OCI-LY1 (cell line): Measurements from ENCODE around the gene PRKCE.

Source experiments
- H2AFZ ChIP-seq: fragments of 200-600 bp; sonication (generic), shearing (Covaris generic); 2 replicates; pipeline ENCODE4 v1.6.0; 2014; ENCODE audit warnings: antibody characterized with exemption, mild to moderate bottlenecking, low read length
- H3F3A ChIP-seq: fragments of 200-600 bp; sonication (generic), shearing (Covaris generic); 2 replicates; pipeline ENCODE4 v1.6.0; 2014; ENCODE audit warnings: mild to moderate bottlenecking, antibody characterized with exemption, low read length, moderate library complexity; ENCODE audit not compliant: insufficient read depth
- H3K27ac ChIP-seq: fragments of 200-600 bp; sonication (generic); 2 replicates; pipeline ENCODE4 v1.5.1; 2014; ENCODE audit warnings: low read length, mixed run types, mild to moderate bottlenecking, low read depth; ENCODE audit not compliant: poor library complexity, severe bottlenecking
- H3K27me3 ChIP-seq: fragments of 200-600 bp; sonication (generic); 2 replicates; pipeline ENCODE4 v1.6.0; 2014; ENCODE audit warnings: antibody characterized with exemption, mild to moderate bottlenecking, low read length, moderate library complexity; ENCODE audit not compliant: insufficient read depth
- H3K36me3 ChIP-seq: fragments of 200-600 bp; sonication (generic); 2 replicates; pipeline ENCODE4 v1.6.1; 2014; ENCODE audit warnings: mild to moderate bottlenecking, antibody characterized with exemption, low read length, moderate library complexity, mixed read lengths; ENCODE audit not compliant: insufficient read depth
- H3K4me1 ChIP-seq: fragments of 200-600 bp; sonication (generic); 2 replicates; pipeline ENCODE4 v1.5.1; 2014; ENCODE audit warnings: mild to moderate bottlenecking, low read length, moderate library complexity; ENCODE audit not compliant: insufficient read depth, severe bottlenecking
- H3K4me2 ChIP-seq: fragments of 200-600 bp; sonication (generic), shearing (Covaris generic); 2 replicates; pipeline ENCODE4 v1.6.1; 2014; ENCODE audit warnings: low read length
- H3K4me3 ChIP-seq: fragments of 200-600 bp; sonication (generic); 2 replicates; pipeline ENCODE4 v1.5.1; 2014; ENCODE audit warnings: low read length, low read depth, mild to moderate bottlenecking, mixed read lengths; ENCODE audit not compliant: poor library complexity, severe bottlenecking
- H3K79me2 ChIP-seq: fragments of 200-600 bp; shearing (Covaris generic); 2 replicates; pipeline ENCODE4 v1.6.1; 2016; ENCODE audit warnings: mixed run types, low read length, mixed read lengths; ENCODE audit not compliant: insufficient read depth
- H3K9ac ChIP-seq: fragments of 200-600 bp; sonication (generic), shearing (Covaris generic); 2 replicates; pipeline ENCODE4 v1.6.1; 2014; ENCODE audit warnings: mild to moderate bottlenecking, low read length, mixed read lengths
- H3K9me2 ChIP-seq: fragments of 200-600 bp; sonication (generic), shearing (Covaris generic); 2 replicates; pipeline ENCODE4 v1.6.1; 2014; ENCODE audit warnings: low read depth, mild to moderate bottlenecking, low read length, mixed read lengths
- H3K9me3 ChIP-seq: fragments of 200-600 bp; shearing (Covaris generic); 2 replicates; pipeline ENCODE4 v1.6.1; 2014; ENCODE audit warnings: low read length, mixed read lengths
- H4K20me1 ChIP-seq: fragments of 200-600 bp; sonication (generic), shearing (Covaris generic); 2 replicates; pipeline ENCODE4 v1.6.0; 2016; ENCODE audit warnings: mild to moderate bottlenecking, low read length; ENCODE audit not compliant: insufficient read depth
- EZH2 ChIP-seq: fragments of 200-600 bp; sonication (generic), shearing (Covaris generic); IDR thresholded peaks from 2 replicates; pipeline ENCODE4 v1.8.0; 2017; ENCODE audit warnings: borderline replicate concordance, mixed run types, mild to moderate bottlenecking, antibody characterized with exemption, low read length, moderate library complexity, mixed read lengths
- TF ChIP-seq, protein P1 (sequence below): fragments of 200-600 bp; sonication (generic), shearing (Covaris generic); IDR thresholded peaks from 2 replicates; pipeline ENCODE4 v1.5.1; 2017; ENCODE audit warnings: mild to moderate bottlenecking, antibody characterized with exemption, low read length, moderate library complexity, mixed read lengths

Gene PRKCE

DNA sequence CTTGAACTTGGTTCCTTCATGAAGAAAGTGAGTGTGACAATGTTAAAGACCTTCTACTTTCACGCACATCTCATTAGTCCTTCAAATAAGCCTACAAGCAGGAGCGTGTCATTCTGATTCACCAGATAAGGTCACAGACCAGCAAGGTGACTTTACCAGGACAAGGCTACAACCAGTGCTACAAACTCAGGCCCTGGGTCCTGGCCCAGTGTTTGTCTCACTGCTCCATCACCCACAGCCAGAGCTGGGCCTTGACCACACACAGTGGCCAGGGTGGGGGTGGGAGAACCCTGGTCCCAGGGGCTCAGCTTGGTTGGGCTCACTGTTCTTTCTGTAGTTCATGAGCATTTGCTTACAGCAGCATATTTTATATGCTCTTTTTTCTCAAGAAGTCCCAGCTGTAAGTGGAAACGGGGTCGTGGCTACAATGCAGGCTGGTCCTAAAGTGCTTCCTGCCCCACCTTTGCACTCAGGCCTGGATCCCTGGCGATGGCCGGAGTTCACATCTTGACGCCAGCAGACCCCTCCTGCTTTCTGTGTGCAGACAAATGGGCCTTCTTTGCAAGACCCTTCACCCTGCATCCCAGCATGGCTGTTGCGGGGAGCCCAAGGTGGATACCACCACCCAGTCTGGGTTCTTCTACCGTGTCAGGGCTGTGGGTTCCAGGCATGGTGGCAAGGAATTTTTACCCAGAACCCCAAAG is 492.1 kb downstream of the PRKCE start:
- Histone ChIP-seq H4K20me1 (no peaks in the 10 kb centered on the region), H3K4me2 (no peak overlapping the region), H3K9me3 (no peaks in the 10 kb centered on the region), H3K9me2 (no peaks in the 10 kb centered on the region), H3K27me3 (no peaks in the 10 kb centered on the region), H3K27ac (no peak overlapping the region), H3K9ac (no peak overlapping the region), H3K79me2 (no peaks in the 10 kb centered on the region), H2AFZ (no peak overlapping the region), H3K36me3 (no peaks in the 10 kb centered on the region), H3K4me1 (no peaks in the 10 kb centered on the region), H3K4me3 (no peak overlapping the region), H3F3A (no peaks in the 10 kb centered on the region)
- TF ChIP-seq EZH2: no peak
- TF ChIP-seq, protein P1, sequence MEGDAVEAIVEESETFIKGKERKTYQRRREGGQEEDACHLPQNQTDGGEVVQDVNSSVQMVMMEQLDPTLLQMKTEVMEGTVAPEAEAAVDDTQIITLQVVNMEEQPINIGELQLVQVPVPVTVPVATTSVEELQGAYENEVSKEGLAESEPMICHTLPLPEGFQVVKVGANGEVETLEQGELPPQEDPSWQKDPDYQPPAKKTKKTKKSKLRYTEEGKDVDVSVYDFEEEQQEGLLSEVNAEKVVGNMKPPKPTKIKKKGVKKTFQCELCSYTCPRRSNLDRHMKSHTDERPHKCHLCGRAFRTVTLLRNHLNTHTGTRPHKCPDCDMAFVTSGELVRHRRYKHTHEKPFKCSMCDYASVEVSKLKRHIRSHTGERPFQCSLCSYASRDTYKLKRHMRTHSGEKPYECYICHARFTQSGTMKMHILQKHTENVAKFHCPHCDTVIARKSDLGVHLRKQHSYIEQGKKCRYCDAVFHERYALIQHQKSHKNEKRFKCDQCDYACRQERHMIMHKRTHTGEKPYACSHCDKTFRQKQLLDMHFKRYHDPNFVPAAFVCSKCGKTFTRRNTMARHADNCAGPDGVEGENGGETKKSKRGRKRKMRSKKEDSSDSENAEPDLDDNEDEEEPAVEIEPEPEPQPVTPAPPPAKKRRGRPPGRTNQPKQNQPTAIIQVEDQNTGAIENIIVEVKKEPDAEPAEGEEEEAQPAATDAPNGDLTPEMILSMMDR: no peak

GRCh38 chr2:46144133-46144800 is 492.8 kb downstream of the PRKCE start:
- no peak overlapping the region for H2AFZ ChIP-seq
- no peaks in the 10 kb centered on the region for H4K20me1 ChIP-seq
- no peak overlapping the region for H3K27ac ChIP-seq
- H3K79me2 ChIP-seq: no peaks in the 10 kb centered on the region
- no peak overlapping the region for H3K4me2 ChIP-seq
- no peaks in the 10 kb centered on the region for H3K4me1 ChIP-seq
- TF ChIP-seq, protein P1: no peak
- no peak for TF ChIP-seq EZH2
- no peaks in the 10 kb centered on the region for H3K36me3 ChIP-seq
- H3K9me2 ChIP-seq: no peaks in the 10 kb centered on the region
- H3K9ac ChIP-seq: no peak overlapping the region
- no peak overlapping the region for H3K4me3 ChIP-seq
- H3K9me3 ChIP-seq: no peaks in the 10 kb centered on the region
- no peaks in the 10 kb centered on the region for H3F3A ChIP-seq
- H3K27me3 ChIP-seq: no peaks in the 10 kb centered on the region

DNA sequence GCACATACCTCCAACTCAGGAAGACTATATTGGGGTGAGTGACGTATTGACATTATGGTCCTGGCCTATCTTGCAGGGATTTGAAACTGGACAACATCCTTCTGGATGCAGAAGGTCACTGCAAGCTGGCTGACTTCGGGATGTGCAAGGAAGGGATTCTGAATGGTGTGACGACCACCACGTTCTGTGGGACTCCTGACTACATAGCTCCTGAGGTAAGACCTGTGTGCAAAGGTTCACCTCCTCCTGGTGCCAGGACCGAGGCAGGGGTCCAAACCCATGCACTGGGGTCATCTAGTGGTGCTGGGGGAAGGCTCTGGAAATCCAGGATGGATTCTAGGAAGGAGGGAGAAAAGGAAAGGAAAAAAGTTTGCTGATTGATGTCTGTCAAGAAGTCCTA is 493.5 kb downstream of the PRKCE start:
- Histone ChIP-seq H3K4me2 (no peak overlapping the region), H3K4me1 (no peaks in the 10 kb centered on the region), H3K4me3 (no peak overlapping the region), H3K9me2 (no peaks in the 10 kb centered on the region), H3K27me3 (no peaks in the 10 kb centered on the region), H3K79me2 (no peaks in the 10 kb centered on the region), H4K20me1 (no peaks in the 10 kb centered on the region), H3F3A (no peaks in the 10 kb centered on the region), H3K27ac (no peak overlapping the region), H3K9ac (no peak overlapping the region), H3K36me3 (no peaks in the 10 kb centered on the region), H3K9me3 (no peaks in the 10 kb centered on the region), H2AFZ (no peak overlapping the region)
- TF ChIP-seq, protein P1: no peak
- no peak for TF ChIP-seq EZH2
